ENCODE results near the gene INO80D. TPM values are rescaled to one million over a fixed set of nuclear protein-coding genes. Genes with fewer than 3 reads are reported as not detected.

Gene INO80D
- total and polyA plus RNA-seq, 2 of the 13 experiments (the other 11 are each of a cell fraction or from before 2014, with no cell fraction given) = 7.6 to 7.9 TPM

DNA sequence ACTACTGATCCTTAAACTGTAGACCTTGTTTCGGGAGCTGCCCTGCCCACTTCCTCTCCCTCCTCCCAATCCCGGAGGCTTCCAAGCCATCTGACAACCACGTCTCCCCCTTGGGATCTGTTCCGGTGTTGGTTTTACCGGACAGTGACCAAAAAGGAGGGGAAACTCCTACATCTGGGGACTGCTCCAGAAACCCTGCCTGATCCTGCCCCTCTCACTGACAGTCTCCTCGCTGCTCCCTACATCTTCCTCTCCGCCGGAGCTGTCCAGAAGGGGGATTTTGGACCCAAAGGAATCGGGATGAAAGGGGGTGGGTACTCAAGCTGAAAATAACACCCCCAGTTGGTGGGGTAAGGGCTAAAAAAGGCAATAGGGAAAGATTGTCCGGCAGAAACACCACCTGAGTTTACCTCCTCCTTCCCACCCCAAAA is 1.5 kb downstream of the INO80D start (continued):
- TF ChIP-seq, protein P1, sequence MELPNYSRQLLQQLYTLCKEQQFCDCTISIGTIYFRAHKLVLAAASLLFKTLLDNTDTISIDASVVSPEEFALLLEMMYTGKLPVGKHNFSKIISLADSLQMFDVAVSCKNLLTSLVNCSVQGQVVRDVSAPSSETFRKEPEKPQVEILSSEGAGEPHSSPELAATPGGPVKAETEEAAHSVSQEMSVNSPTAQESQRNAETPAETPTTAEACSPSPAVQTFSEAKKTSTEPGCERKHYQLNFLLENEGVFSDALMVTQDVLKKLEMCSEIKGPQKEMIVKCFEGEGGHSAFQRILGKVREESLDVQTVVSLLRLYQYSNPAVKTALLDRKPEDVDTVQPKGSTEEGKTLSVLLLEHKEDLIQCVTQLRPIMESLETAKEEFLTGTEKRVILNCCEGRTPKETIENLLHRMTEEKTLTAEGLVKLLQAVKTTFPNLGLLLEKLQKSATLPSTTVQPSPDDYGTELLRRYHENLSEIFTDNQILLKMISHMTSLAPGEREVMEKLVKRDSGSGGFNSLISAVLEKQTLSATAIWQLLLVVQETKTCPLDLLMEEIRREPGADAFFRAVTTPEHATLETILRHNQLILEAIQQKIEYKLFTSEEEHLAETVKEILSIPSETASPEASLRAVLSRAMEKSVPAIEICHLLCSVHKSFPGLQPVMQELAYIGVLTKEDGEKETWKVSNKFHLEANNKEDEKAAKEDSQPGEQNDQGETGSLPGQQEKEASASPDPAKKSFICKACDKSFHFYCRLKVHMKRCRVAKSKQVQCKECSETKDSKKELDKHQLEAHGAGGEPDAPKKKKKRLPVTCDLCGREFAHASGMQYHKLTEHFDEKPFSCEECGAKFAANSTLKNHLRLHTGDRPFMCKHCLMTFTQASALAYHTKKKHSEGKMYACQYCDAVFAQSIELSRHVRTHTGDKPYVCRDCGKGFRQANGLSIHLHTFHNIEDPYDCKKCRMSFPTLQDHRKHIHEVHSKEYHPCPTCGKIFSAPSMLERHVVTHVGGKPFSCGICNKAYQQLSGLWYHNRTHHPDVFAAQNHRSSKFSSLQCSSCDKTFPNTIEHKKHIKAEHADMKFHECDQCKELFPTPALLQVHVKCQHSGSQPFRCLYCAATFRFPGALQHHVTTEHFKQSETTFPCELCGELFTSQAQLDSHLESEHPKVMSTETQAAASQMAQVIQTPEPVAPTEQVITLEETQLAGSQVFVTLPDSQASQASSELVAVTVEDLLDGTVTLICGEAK (IDR thresholded peaks at IDR 0.05) = no peak
- TF ChIP-seq, protein P1 (CRISPR knock-in tag; IDR thresholded peaks at IDR 0.05) = no peak
- TF ChIP-seq TEF (CRISPR knock-in tag; IDR thresholded peaks at IDR 0.05) = no peak
- peak; percentile 20; the same call in 1 of the 2 replicates for TF ChIP-seq ZNF670 (CRISPR knock-in tag; IDR thresholded peaks at IDR 0.05; ENCODE audit: borderline replicate concordance)
- TF ChIP-seq MAFK (conservative IDR thresholded peaks at IDR 0.05 in 1 of 2, IDR thresholded peaks at IDR 0.05 in 1 of 2; ENCODE audit: low read length in 2 of 2) = no peak
- TF ChIP-seq NR2F2 (IDR thresholded peaks at IDR 0.05; ENCODE audit: borderline replicate concordance, low read depth) = 0 out of 2 replicates have a peak, but pooled peaks have one; percentile 8
- peak; percentile 84 for TF ChIP-seq SALL1 (CRISPR knock-in tag; IDR thresholded peaks at IDR 0.05)
- no peak; the same call in 1 of the 2 replicates for TF ChIP-seq ATF1 (CRISPR knock-in tag; IDR thresholded peaks at IDR 0.05)
- 0 out of 2 replicates have a peak, but pooled peaks have one; percentile 29 for TF ChIP-seq RCOR2 (CRISPR knock-in tag; IDR thresholded peaks at IDR 0.05)
- peak; percentile 53; the same call in 1 of the 2 replicates for TF ChIP-seq MIER3 (CRISPR knock-in tag; IDR thresholded peaks at IDR 0.05; ENCODE audit: borderline replicate concordance)
- peak; percentile 77 for TF ChIP-seq ERF (CRISPR knock-in tag; IDR thresholded peaks at IDR 0.05)
- TF ChIP-seq TBL1XR1 (IDR thresholded peaks at IDR 0.05; ENCODE audit: borderline replicate concordance, low read length, partially characterized antibody) = no peak
- 0 out of 4 replicates have a peak, but pooled peaks of 1 of the 2 experiments have one; percentile 15 for TF ChIP-seq EP300 (IDR thresholded peaks at IDR 0.05; ENCODE audit: low read depth in 2 of 2, low read length in 2 of 2)
- no peak for TF ChIP-seq EP300 (CRISPR knock-in tag; IDR thresholded peaks at IDR 0.05; ENCODE audit: borderline replicate concordance)
- TF ChIP-seq HOXA3 (CRISPR knock-in tag; IDR thresholded peaks at IDR 0.05) = peak; percentile 51; the same call in 1 of the 2 replicates
- TF ChIP-seq, protein P2, sequence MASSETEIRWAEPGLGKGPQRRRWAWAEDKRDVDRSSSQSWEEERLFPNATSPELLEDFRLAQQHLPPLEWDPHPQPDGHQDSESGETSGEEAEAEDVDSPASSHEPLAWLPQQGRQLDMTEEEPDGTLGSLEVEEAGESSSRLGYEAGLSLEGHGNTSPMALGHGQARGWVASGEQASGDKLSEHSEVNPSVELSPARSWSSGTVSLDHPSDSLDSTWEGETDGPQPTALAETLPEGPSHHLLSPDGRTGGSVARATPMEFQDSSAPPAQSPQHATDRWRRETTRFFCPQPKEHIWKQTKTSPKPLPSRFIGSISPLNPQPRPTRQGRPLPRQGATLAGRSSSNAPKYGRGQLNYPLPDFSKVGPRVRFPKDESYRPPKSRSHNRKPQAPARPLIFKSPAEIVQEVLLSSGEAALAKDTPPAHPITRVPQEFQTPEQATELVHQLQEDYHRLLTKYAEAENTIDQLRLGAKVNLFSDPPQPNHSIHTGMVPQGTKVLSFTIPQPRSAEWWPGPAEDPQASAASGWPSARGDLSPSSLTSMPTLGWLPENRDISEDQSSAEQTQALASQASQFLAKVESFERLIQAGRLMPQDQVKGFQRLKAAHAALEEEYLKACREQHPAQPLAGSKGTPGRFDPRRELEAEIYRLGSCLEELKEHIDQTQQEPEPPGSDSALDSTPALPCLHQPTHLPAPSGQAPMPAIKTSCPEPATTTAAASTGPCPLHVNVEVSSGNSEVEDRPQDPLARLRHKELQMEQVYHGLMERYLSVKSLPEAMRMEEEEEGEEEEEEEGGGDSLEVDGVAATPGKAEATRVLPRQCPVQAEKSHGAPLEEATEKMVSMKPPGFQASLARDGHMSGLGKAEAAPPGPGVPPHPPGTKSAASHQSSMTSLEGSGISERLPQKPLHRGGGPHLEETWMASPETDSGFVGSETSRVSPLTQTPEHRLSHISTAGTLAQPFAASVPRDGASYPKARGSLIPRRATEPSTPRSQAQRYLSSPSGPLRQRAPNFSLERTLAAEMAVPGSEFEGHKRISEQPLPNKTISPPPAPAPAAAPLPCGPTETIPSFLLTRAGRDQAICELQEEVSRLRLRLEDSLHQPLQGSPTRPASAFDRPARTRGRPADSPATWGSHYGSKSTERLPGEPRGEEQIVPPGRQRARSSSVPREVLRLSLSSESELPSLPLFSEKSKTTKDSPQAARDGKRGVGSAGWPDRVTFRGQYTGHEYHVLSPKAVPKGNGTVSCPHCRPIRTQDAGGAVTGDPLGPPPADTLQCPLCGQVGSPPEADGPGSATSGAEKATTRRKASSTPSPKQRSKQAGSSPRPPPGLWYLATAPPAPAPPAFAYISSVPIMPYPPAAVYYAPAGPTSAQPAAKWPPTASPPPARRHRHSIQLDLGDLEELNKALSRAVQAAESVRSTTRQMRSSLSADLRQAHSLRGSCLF (CRISPR knock-in tag; IDR thresholded peaks at IDR 0.05; ENCODE audit: borderline replicate concordance) = no peak

Data from HepG2 (cell line).